Measurements from ENCODE around the gene OMD. TPM values are rescaled to one million over a fixed set of nuclear protein-coding genes. Genes with fewer than 3 reads are reported as not detected.
A peak's percentile ranks its signal among the peaks of the same experiment; 100 is the strongest.

Gene OMD, protein sequence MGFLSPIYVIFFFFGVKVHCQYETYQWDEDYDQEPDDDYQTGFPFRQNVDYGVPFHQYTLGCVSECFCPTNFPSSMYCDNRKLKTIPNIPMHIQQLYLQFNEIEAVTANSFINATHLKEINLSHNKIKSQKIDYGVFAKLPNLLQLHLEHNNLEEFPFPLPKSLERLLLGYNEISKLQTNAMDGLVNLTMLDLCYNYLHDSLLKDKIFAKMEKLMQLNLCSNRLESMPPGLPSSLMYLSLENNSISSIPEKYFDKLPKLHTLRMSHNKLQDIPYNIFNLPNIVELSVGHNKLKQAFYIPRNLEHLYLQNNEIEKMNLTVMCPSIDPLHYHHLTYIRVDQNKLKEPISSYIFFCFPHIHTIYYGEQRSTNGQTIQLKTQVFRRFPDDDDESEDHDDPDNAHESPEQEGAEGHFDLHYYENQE
- total RNA-seq (2014; rRNA removed; shearing (Covaris generic)): not detected in 2 replicates

DNA sequence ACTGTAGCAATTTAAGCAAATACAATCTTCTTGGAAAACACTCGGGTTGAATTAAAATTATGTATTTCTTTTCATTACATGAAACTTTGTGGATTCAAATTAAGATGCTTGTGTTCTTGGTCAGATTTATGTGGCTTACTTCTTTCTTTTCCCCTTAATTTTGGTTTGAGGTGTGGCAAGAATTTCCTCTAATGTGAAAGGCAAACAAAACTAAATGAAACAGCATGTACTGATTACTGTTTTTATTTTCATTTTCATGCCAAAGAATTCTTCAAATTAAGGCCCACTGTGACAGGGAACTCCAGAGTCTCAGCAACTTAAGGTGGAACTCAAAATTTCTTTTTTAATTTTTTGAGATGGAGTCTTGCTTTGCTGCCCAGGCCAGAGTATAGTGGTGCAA, at the start of gene OMD:
OMD (minus strand) TSS at position 132 of the 400 bp plus-strand sequence. CDS start 6,913 bp downstream, outside the sequence.
- DNase-seq (ENCODE audit: low spot score): no peak

DNA sequence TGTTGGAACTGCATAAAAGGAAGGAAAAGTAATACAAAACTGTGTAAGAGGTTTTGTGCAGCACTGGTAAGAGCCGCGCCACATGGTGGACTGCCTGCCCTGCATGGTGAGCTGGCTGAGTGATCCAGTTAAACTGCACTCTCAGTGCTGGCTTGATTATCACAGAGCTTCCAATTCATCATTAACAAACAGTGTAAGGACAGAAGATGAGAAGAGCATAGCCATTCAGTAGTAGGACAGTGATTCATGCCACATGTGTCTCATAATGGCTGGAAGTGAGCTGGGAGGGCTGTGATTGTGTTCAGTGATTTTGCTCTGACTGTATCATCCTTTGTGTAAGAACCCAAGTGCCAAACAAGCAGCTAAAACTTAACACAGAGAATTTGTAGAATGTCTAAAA, 43.9 kb upstream of the OMD start:
- no peak for DNase-seq (ENCODE audit: low spot score)

DNA sequence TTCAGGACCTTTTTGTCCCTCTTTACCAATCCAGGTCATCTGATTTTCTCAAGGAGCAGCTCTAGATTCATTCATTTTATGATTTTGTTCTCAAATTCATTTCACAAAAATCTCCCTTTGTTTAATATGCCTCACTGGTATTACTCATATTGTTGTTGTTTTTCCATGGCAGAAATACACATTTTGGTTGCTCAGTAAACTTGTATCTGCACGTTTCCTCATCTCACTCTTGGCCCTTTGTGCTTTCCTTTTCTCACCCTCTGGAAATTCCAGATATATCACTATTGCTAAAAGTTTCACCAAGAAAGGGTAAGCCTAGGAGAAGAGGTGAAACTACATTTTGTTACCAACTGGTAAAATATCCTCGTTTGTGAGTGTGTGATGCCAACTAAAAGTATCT, 43.2 kb upstream of the OMD start:
- no peak for DNase-seq (ENCODE audit: low spot score)

- DNase-seq (ENCODE audit: low spot score): no peak
These were observed 42.8 kb upstream of the OMD start for GRCh38 chr9:92467041-92467440.

DNA sequence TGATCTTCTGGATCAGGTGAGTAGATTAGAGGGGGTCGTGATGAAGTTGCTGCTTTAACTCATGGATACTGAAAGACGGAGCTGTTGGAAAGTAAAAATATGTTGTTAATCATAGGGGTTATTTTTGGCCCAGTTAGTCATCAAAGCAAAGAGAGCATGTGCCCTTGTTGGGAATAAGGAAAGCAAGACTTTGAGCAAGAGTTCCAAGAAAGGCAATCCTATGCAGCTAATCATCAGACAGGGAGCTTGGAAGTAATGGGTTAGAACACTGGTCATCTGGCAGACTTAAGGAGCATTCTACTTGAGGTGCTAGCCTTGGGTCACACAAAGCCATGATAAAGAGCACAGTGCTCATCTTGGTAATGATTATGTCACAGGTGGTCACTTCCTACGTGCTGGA, 39.7 kb upstream of the OMD start:
- no peak for DNase-seq (ENCODE audit: low spot score)

- DNase-seq (ENCODE audit: low spot score): no peak
These were observed 39.1 kb upstream of the OMD start for GRCh38 chr9:92463387-92463786.

GRCh38 chr9:92457576-92457975, 33.3 kb upstream of the OMD start:
- no peak for DNase-seq (ENCODE audit: low spot score)

DNA sequence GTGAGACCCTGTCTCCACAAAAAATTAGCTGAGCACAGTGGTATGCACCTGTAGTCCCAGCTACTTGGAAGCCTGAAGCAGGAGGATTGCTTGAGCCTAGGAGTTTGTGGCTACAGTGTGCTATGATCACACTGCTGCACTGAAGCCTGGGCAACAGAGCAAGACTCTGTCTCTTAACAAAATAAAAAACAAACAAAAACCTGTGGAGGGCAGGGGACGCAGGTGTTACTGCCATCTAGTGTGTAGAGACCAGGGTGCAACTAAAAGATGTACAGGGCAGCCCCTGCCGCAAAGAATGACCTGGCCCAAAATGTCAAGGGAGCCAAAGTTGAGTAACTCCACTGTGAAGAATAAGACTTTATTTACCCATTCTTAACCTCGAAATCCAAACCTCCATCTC, 30.9 kb upstream of the OMD start:
- DNase-seq (ENCODE audit: low spot score): peak; percentile 3

- DNase-seq (ENCODE audit: low spot score): no peak
These were observed 22.3 kb upstream of the OMD start for GRCh38 chr9:92446536-92446935.

DNA sequence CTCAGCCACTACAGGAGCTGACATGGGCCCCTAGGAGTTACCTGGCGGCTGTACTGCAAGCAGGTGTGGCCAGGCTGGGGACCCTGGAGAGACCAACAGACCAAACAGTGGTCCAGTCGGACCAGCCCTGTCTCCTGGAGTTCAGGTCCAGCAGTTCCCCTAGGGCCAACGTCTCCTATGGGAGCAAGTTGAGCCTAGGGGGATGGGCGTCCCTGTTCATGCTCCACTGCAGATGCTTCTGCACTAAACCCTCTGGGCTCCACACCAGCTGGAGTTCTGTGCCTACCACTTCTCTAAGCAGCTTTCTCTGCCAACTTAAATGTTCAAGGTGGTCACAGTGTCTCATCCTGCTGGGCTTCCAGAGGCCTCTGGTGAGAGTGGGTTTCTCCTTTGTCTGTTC, 20.6 kb upstream of the OMD start:
- no peak for DNase-seq (ENCODE audit: low spot score)

DNA sequence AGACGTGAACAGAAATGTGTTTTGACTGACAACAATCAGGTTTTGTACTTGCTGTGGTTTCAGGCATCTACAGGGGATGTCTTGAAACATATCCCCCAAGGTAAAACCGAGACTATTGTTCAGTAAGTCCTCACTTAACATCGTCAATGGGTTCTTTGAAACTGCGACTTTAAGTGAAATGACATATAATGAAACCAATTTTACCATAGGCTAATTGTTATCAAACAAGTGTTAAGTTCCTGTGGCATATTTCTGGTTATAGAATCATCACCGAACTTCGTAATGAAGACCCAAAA, 16.4 kb upstream of the OMD start:
- no peak for DNase-seq (ENCODE audit: low spot score)

DNA sequence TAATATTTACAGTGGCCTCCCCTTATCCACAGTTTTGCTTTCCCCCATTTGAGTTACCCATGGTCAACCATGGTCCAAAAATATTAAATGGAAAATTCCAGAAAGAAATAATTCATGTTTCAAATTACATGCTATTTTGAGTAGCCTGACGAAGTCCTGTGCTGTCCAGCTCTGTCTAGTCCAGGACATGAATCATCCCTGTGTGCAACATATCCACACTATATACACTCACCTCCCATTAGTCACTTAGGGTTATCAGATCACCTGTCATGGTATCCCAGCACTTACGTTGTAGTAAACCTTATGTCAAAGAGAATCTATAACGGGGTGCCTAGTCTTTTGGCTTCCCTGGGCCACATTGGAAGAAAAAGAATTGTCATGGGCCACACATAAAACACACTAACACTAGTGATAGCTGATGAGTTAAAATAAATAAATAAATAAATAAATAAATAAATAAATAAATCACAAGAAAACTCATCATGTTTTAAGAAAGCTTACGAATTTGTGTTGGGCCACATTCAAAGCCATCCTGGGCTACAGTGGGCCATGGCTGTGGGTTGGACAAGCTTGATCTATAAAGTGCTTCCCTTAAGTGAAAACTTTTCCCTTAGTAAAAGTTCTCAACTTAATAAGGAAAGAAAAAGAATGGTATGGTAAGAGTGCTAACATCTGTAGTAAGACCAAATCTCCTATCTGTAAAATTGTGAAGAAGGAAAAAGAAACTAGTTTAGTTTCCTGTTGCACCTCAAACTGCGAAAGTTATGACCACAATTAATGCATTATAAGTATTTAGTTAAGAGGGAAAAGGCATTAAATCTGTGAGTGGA, 15.9 kb upstream of the OMD start:
- no peak for DNase-seq (ENCODE audit: low spot score)

DNA sequence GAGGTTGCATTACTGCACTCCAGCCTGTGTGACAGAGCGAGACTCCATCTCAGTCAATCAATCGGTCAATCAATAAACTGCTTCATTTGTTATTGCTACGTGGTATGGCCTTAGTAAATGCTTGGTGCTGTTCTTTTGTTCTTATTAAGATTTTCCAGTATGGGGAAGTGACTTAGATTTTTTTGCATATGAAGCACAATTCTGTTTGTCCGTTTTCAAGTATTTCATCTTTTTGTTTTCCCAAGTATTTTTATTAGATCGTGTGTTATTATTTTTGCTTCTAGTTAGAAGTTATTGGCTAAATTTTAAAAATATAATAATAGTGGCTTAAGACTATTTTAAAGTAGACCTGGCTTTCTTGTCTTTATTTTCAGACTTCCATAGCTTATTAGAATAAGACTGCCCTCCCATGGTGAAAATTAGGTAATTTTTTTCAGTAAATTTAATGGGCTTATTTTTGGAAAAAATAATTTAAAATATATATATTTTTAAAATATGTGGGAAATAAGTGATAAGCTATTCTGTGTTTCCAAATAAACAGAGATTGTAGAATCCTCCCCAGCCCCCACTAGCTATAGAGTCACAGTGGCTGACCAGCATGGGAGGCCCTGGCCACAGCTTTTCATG, 14.7 kb upstream of the OMD start:
- peak; percentile 7 for DNase-seq (ENCODE audit: low spot score)

DNA sequence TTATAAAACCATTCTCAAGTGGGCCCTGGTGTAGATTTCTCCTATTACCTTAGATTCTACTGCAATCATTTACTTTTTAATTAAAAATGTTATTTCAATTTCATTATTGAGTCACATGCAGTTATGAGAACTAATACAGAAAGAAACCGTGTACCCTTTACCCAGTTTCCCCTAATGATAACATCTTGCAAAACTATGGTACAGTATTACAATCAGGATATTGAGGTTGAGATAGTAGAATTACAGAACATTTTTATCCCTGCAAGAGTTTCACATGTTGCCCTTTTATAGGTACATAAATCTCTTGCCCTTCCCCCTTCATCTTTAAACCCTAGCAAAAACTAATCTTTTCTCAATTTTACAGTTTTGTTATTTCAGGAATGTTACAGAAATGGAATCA, 11.0 kb upstream of the OMD start:
- DNase-seq (ENCODE audit: low spot score): no peak

- DNase-seq (ENCODE audit: low spot score): no peak
These were observed 8.8 kb upstream of the OMD start for GRCh38 chr9:92432972-92433548.

- DNase-seq (ENCODE audit: low spot score): no peak
These were observed 8.1 kb upstream of the OMD start for GRCh38 chr9:92432350-92432749.

GRCh38 chr9:92429836-92430235, 5.6 kb upstream of the OMD start:
- no peak for DNase-seq (ENCODE audit: low spot score)

- no peak for DNase-seq (ENCODE audit: low spot score)
These were observed 2.4 kb upstream of the OMD start for GRCh38 chr9:92426501-92427145.

GRCh38 chr9:92425474-92425873, 1.2 kb upstream of the OMD start:
- DNase-seq (ENCODE audit: low spot score): no peak

DNA sequence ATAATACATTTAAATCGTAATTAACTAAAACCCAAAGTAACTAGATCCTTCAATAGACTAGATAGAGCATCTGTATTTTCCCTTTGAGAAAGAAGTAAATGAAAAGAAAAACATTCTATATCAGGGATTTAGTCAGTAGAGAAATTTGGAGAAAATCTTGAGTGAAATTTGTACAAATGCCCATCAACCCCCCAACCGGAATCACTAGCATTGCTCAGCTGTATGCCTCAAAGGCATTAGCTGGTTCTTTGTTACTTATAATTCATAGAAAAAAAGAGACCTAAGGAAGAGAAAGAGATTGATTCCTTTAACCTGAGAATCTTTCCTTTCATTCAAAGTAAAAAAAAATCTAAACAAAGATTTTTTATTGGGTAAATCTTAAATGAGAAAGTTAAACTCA, 659 bp downstream of the OMD start:
- DNase-seq (ENCODE audit: low spot score): no peak

GRCh38 chr9:92422611-92423338, 1.5 kb downstream of the OMD start:
- DNase-seq (ENCODE audit: low spot score): no peak

All from HT-29 (cell line).